ENCODE results near the gene BCL2L2.

GRCh38 chr14:23297096-23297495 is 9.5 kb upstream of the BCL2L2 start:
- TF ChIP-seq CTCF (IDR thresholded peaks at IDR 0.05; ENCODE audit: control extremely low read depth in 1 of 3, insufficient read depth in 1 of 3, low read depth in 1 of 3, low read length in 3 of 3) (no peak), EZH2 (IDR thresholded peaks at IDR 0.05; ENCODE audit: low read depth, low read length, severe bottlenecking) (no peak), POLR2A (IDR thresholded peaks at IDR 0.05; ENCODE audit: control extremely low read depth in 1 of 2, low read depth in 2 of 2, low read length in 2 of 2) (no peak), CEBPB (IDR thresholded peaks at IDR 0.05; ENCODE audit: low read depth, low read length) (no peak), SP1 (IDR thresholded peaks at IDR 0.05; ENCODE audit: low read depth, low read length) (no peak), YY1 (IDR thresholded peaks at IDR 0.05; ENCODE audit: low read depth, low read length) (no peak), EP300 (IDR thresholded peaks at IDR 0.05; ENCODE audit: borderline replicate concordance in 1 of 2, low read depth in 2 of 2, low read length in 2 of 2) (no peak), RAD21 (IDR thresholded peaks at IDR 0.05 in 1 of 2, conservative IDR thresholded peaks at IDR 0.05 in 1 of 2; ENCODE audit: low read depth in 2 of 2, low read length in 2 of 2) (no peak), CHD2 (IDR thresholded peaks at IDR 0.05; ENCODE audit: low read length) (no peak), TEAD4 (IDR thresholded peaks at IDR 0.05; ENCODE audit: low read depth, low read length) (no peak)

Measured in H1 (cell line).